GM19025 (cell line): ENCODE measurements around the gene FAM53B.

Experiments
- ATAC-seq: cut with Tn5 transposase; IDR thresholded peaks from one replicate; pipeline ENCODE4 v1.9.1; 2021; ENCODE audit warnings: mild to moderate bottlenecking, low read depth, moderate library complexity; ENCODE audit not compliant: unreplicated experiment

Gene FAM53B

DNA sequence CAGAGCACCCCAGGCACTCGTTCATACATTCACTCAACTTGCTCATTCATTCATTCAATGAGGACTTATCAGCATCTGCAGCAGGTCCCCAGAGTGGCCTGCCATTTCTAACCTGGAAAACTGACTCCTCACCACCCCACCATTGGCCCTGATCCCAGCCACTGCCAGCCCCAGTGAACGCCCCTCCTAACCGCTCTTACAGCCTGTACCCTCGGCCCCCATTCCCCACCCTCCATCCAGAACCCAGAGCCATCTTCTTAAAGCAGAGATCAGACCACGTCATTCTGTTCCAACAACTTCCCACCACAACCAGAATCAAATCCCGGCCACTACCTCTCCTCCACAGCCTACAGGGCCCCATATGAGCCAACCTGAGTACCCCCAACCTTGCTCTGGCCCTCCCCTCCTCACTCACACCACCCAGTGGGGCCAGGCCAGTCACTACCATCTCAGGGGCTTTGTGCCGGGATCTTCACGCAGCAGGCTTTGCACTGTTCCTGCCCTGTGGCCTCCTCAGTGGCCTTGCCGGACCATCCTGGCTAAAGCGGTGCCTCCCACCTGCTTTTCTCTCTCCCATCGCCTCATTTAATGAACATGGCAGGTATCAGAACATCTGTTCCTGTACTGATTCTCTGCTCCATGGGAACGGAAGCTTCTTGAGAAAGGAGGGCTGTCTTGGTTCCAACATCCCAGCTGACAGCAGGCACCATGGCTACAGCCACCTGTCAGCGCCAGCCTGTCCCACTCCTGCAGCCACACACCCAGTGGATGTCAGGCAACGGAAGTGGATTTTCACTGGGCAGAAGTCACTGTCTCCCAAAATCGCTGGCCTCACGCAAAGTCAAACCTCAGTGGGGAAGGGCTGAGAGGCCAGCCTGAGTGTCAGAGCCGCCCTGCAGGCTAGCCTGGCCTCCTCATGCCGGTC is 45.4 kb downstream of the FAM53B start:
- no peak for ATAC-seq

DNA sequence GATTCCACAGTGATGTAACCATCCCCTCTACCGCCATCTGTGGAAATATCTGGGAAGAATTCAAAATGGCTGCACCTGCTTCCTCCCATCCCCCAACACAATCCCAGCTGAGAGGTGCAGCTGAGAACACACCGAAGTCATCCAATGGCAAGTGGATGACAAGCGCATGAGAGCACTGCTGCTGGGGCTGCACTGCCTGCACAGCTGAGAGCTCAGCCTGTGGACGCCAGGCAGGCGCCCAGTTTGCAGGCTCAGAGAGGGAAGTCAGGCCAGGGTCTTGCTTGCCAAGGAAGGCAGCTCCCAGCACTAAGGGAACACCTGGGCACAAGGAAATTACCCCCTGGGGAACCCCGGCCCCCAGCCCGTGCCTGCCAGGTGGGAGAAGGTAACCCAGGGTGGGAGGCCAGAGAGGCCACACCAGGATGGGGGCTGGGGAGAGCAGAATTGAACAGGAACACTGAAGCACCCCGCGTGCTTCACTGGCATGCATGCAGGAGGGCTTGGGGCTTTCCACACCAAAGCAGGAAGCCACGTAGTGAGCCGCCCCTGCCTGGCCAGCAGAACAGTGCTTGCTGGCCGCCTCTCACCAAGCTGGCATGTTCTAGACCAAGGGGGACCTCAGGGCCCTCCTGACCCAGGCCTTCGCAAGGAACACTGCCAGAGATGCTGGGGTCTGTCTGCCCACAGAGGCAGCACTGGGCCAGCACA is 46.2 kb downstream of the FAM53B start:
- peak; percentile 35 for ATAC-seq

DNA sequence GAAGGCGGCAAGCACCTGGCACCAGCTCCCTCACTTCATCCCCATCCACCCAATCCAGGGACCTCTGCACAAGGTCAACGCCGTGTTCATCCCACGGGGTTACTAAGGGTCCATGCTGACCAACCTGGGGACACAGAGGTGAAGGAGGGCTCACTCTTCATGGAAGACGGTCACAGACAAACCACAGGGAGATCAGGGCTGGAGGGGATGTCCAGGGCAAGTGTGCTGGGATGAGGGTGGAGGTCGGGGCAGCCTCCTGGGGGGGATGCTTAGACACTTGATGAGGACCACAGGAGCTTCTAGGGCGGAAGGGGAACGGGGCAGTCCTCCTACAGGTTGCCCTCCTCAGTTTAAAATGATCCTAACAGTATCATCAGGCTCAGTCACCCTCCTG is 46.7 kb downstream of the FAM53B start:
- no peak for ATAC-seq

DNA sequence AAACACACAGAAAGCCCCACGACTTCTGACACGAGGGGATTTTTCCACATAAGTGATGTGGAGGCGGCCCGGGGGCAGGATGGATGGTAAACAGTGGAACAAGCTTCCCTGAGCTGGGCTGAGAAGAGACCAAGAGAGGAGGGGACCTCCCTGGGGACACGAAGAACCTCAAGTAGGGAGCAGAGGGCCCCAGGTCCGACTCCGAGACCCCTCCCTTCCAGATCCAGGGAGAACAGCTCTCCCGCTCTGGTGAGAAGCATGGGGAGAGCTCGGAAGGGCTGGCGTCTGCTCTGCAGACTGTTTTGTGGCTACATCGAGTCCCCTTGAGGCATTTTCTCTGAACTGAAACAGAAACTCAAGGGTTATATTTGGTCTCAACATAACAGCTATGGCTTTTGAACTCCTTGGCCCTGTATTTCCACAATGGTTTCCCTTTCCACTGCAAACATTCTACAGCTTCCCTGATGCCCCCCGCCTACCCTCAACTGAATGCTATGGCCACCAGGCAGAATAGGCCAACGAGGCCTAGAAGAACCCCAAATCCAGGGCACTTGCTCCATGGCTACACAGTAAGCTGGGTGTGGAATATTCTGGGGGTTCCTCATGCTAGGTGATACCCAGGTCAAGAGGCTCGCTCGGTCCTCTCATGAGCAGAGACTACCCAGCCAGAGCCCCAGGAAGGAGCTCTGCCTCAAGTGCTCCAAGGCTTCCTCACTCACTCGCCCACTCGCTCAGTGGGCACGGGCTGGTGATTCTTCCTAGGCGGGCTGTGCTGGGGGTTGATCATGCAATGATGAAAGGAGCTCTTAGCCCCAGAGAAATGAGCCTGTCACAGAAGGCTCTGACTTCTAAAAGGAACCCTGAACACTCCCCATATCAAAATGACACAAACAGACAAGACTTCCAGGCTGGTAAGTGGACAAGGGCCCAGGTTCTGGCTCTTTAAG is 47.5 kb downstream of the FAM53B start:
- ATAC-seq, result peak; percentile 72

DNA sequence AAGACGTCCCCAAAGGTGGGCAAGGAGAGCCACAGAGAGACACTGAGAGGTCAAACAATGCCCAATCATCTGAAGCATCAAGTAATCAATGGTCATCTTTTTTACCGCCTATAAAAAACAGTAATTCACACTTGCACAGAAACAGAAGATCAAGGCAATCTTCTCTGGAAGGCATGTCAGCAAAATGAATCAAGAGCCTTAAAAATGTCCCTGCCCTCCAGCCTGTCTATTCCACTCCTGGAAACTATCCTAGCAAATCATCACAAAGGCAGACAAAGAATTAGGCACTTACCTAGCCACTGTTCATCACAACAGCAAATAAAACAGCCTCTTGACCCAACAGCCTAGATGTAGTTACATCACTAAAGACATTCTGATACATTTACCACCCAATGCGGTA is 48.9 kb downstream of the FAM53B start:
- ATAC-seq, result no peak

DNA sequence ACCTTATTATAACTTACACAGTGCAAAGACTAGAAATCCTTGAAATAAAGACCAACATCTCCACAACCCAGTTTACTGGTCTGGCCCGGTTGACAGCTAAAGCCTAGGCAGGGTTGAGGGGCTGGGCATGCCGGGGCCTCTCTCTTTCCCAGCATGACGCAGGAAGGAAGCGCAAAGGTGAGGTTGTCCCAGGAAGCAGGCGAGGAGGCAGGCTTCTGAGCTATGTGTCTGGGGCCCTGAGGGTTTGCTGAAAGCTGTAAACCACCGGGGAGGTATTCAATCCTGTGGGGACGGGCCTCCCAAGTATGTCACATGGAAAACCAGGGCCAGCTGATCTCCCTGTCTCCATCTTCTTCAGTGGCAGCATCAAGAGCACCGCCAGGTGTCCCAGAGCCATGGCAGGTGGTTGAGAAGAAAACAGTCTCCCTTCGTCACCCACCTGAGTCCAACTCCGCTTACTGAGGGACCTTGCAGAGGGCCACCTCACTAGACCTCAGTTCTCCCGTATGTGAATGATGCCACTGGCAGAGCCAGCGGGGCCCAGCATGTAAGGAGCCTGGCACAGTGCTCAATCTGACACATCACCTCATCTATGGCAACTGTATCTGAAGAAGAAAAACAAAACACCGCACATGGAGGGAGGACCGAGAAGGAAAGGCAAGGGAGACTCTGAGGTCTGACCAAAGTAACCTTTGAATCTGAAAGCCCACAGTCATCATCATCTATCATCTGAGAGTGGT is 49.5 kb downstream of the FAM53B start:
- ATAC-seq, result no peak

DNA sequence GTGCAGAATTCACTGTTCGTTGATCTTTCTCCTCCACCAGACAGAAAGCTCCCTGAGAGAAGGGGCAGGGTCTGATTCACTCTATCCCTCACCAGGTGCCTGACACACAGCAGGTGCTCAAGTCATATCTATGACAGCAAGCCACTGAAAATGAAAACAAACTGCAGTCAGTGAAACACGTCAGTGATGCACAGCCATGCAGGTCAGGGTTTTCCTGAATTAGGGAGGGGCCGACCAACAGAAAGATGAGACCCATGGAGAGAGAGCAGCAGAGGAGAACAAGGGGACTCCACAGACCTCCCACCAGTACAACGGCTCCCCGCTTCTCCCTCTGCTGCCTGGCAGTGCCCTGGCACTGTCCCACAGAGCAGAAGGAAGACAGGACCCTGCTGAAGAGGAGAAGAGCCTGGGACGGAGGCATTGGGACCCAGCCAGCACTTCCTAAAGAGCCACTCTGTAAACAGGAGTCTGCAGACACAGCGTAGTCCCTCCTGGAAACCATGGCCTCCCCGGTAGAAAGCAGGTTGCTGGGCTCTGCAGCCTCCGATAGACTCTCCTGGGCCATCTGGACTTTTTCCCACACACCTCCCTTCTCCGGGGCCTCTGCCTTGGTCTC is 50.3 kb downstream of the FAM53B start:
- no peak for ATAC-seq

DNA sequence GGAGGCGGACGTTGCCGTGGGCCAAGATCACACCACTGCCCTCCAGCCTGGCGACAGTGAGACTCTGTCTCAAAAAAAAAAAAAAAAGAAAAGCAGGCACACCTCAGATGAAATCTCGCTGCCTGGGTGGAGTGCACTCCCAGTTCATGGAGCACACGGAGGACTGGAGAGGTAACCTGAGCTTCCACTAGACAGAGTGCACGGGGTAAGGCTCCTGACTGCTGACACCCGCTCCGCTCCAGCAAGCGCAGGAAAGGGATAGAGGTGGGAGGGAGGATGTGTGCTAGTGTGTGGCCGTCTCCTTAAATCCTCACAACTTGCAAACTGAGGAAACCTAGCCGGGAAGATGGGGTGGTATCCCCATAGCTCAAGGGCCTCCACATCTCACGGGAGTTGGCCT is 50.8 kb downstream of the FAM53B start:
- ATAC-seq, result no peak

DNA sequence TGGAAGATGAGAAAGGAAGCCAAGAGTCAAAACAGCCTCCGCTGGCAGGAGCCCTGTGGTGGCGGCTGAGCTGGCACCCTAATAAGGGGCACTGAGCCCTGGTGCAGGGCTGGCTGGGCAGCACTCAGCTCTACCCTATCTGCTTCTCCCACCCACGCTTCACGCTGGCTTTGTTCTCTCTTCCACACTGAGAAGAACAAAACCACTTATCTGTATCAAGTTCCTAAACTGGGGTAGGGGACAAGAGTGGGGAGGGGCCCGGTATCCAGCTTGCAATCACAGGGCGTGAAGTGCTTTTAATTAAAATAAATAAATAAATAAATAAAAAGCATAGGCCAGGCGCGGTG is 52.1 kb downstream of the FAM53B start:
- no peak for ATAC-seq

DNA sequence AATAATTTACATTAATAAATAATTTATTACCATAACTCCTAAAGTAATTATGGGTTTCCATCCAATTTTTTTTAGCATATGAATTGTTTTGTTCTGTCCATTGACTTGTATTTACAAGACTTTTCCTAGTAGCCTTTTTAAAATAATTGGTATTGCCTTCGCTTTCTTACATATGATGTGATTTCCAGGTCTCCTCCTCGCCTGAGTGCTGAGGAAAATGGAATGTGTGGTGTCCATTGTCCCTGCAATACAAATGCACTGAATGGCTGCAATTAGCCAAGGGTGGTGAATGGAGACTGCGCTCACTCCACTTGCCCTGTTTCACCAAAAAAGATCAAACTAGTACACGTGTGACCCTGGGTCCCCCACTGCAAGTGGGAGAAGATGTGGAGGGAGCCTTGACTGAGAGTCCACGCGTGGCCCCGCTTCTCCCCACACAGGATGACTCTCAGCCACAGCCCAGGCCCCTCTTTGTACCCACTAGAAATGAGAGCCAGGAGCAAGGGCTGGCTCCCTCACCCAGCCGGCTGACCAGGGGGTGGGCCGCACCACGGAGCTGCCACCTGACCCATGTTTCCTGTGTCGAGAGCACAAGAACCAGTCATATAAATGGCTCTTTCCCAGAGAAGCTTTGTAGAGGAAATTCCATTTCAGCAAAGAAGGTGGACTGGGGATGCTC is 52.6 kb downstream of the FAM53B start:
- ATAC-seq, result no peak

DNA sequence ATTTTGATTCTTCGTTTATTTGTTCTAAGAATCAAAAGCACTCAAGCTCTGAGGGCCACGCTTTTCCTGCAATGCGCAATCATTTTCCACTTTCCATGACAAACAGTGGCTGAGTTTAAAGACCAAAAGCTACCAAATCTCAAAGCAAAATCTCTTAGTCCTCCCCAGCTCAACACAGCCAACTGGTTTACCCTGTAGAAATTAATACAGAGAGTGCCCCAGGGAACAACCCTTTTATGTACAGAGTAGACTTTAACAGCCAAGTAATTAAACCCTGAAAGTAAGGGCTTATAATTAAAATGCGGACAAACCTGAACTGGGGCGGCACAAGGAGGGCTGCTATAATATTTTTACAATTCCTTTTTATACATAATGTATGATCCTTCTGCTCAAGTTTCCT is 53.2 kb downstream of the FAM53B start:
- ATAC-seq, result no peak

DNA sequence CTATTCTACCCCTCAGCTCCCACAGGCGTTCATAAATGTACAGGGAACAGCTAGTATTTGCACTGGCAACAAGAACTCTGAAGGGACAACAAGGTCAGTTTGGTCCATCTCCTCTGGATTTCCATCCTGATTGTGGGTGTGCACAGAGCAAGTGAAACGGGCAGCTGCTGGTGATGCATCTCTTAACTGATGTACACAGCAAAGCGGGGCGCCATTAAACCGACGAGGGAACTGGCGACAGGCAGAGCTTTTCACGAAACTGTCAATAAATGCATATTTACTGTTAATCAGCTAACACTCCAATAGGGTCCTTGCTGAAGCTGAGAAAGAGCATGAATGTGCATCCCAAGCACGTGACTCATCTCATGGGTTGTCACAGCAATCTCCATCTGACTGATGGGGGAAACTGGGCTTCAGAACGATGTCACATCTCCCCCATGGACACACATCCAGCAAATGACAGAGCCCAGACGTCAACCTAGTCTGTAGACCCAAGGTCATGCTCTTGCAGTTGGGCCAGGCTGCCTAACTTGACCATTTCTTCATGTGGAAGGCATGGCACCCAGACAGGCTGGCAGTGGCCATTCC is 54.2 kb downstream of the FAM53B start:
- ATAC-seq, result no peak

DNA sequence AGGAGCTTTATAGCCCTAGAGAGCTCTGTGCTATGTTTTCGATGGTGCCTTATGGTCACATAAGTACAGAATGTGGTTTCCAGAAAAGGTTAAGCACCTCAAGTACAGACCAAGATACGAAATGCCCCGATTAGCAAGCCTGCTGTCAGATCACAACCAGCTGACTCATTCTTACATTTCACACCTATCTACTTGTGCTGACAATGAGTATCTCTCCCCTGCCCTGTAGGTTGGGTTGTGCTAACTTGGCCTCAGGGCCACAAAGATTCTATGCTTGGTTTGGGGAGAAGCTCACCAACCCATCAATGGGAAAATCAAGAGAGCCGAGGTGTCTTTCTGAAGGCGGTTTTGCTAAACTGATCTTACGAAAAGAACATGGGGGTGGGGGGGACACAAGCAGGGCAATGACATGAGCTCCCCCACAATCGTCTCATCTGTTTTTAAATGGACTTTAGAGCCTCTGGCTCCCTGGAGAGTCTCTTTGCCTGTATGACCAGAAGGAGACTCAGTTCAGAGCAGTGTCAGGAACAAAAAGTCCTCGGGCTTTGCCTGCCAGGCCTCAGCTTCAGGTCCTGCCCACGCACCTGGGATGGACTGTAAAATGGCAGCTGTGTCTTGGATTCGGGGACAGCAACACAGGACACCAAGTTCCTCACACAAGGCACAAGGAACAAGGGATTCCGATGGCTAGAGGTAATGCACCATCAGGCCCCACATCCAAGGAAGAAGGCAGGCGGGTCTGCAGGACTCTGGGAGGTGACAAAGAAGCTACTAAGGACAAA is 55.1 kb downstream of the FAM53B start:
- peak; percentile 99 for ATAC-seq

DNA sequence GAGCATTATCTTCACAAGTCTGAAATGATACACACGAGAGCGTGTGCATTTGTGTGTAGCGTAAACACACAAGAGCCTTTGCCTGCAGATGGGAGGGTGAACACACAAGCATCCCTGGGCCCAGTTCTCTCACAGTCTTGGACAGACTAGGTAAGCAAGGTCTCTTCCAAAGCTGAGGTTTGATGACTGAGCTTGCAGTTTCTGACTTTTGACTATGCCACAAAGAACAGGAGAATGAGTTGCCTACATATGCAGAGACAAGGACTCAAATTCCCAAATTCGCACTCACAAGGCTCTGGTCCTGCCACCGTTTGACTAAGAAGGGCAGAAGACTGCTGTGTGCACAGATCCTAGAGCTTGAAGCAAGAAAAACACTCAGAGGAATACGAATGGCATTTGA is 55.8 kb downstream of the FAM53B start:
- peak; percentile 5 for ATAC-seq

DNA sequence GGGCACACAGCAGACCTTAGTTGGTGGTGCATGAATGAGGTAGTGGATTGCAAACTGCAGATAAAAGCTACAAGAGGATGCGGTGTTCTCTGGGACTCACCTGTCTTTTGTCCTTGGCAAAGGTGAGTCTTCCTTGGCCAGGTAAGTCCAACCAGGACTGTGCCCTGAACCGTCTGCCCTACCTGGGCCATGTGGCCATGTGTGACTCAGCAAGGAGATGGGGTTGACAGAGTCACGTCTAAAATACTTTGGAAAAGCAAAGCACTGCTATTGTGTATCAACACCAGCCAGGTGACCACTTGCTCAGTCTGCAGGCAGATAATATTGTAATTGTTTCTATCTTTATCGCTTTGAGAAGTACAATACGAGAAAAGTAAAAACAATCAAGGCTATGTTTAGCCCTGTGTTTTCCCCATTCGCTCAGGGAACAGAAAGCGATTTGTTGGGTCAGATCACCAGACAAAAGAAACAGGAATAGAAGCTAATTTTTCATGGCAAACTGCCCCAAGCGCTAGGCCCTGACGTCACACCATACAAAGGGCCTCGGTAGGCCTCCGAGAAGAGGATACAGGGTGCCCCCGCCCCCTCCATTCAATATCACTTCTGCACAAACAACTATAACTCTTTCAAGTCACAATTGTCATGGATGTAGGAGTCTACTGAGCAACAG is 57.3 kb downstream of the FAM53B start:
- no peak for ATAC-seq

DNA sequence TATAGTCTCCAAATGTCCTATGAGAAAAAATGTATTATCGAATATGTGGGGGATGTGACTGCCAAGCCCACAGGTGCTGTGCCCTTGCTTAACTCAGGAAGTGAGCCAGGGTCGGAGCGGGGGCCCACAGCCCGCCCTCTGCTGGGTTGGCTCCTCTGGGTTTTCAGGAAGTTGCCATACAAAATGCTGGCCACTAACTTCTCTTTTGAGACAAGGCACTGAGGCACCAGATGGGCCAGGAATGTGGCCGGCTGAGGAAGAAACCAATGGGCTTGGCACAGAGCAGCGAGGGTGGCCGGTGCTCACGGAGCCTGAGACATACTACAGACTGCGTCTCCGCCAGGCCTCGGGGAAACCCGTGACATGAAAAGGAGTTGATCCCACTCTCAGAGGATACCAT is 58.9 kb downstream of the FAM53B start:
- no peak for ATAC-seq

DNA sequence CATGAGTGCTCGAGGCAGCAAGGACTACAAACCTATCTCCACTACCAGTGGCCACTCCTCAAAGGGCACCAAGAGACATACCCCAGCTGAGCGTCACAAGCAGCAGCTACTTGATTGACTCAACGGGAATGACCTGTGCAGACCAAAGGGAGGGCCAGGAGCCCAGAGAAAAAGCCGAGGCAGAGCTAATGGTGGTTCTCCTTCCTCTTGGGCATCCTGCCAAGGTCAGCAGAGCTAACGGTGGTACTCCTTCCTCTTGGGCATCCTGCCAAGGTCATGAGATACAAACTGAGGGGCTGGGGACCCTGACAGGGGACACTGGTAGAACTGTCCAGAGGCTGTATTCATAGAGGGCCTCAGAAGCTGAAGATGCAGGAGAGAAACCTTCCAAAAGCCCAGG is 60.4 kb downstream of the FAM53B start:
- no peak for ATAC-seq
